ENCODE data around the gene IRF2BP2. TPM values are rescaled to one million over a fixed set of nuclear protein-coding genes. Genes with fewer than 3 reads are reported as not detected.

The IRF2BP2 gene
- total RNA-seq, 1 experiment from 2014 or later, result 47.7 TPM

GRCh38 chr1:234556245-234556943 is 53.6 kb downstream of the IRF2BP2 start:
- no peak for DNase-seq (ENCODE audit: low read depth)

- DNase-seq (ENCODE audit: low read depth), result no peak
Measured at GRCh38 chr1:234555390-234556024, 54.5 kb downstream of the IRF2BP2 start.

- no peak for DNase-seq (ENCODE audit: low read depth)
Measured at GRCh38 chr1:234554698-234555311, 55.2 kb downstream of the IRF2BP2 start.

Other genes starting within 250 kb of the IRF2BP2 start
- 49.1 and 59.0 TPM in 2 replicates for gene COA6, start 236.7 kb downstream of the IRF2BP2 start, total RNA-seq (2014; rRNA removed; shearing (Covaris generic))
- gene TARBP1, start 131.0 kb downstream of the IRF2BP2 start, total RNA-seq (2014; rRNA removed; shearing (Covaris generic)), result 24.4 and 27.2 TPM in 2 replicates

Data from RPMI7951 (cell line).